ENCODE measurements around the gene ANP32E. TPM values are rescaled to one million over a fixed set of nuclear protein-coding genes. Genes with fewer than 3 reads are reported as not detected.

Gene ANP32E
- total and polyA plus RNA-seq, 9 of the 15 experiments (the other 6 are each of a cell fraction or from before 2014, with no cell fraction given) = 60.4 to 197 (median 104) TPM

DNA sequence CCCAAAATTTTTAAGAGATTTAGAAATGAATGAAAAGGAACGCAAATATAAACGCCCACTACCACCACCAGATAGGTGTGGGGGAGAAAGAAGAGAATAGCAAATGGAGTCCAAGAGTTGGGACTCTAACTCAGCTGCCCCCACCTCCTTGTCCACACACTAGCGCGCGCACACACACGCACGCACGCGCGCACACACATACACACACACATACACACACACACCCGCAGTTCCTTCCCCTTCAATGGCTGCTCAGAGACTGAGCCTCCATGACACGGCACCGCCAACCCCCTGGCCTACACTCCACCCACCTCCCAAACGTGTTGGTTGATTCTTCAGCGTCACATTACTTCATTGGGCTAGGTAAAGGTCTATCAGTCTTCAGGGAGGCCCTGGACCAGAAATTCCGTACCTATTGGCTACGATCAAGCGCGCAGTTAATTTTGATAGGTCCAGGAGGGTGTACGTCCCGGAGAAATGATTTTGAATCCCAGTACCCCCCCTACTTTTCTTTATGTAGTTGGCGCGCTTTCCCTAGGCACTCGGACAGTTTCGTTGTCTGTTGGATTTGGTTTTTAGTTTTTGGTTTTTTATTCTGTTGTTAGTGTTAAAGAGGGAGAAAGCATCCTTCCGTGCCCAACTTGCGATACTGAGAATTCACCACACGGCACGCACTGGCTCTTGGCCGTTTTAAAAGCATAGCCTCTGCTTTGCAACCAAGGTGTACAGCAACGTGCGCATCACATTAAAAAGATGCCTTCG lies at the start of gene ANP32E (continued):
- TF ChIP-seq, protein P1, sequence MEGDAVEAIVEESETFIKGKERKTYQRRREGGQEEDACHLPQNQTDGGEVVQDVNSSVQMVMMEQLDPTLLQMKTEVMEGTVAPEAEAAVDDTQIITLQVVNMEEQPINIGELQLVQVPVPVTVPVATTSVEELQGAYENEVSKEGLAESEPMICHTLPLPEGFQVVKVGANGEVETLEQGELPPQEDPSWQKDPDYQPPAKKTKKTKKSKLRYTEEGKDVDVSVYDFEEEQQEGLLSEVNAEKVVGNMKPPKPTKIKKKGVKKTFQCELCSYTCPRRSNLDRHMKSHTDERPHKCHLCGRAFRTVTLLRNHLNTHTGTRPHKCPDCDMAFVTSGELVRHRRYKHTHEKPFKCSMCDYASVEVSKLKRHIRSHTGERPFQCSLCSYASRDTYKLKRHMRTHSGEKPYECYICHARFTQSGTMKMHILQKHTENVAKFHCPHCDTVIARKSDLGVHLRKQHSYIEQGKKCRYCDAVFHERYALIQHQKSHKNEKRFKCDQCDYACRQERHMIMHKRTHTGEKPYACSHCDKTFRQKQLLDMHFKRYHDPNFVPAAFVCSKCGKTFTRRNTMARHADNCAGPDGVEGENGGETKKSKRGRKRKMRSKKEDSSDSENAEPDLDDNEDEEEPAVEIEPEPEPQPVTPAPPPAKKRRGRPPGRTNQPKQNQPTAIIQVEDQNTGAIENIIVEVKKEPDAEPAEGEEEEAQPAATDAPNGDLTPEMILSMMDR (IDR thresholded peaks at IDR 0.05 in 2 of 3, conservative IDR thresholded peaks at IDR 0.05 in 1 of 3; ENCODE audit: insufficient read depth in 2 of 3, low read depth in 1 of 3, low read length in 3 of 3) = no peak; a peak in 1 of 6 replicates
- TF ChIP-seq HNRNPH1 (optimal IDR thresholded peaks at IDR 0.05; ENCODE audit: low read depth, low read length) (no peak), SNIP1 (IDR thresholded peaks at IDR 0.05; ENCODE audit: low read depth) (no peak), RHOXF2B (CRISPR knock-in tag; conservative IDR thresholded peaks at IDR 0.05) (no peak; the same call in 1 of the 2 replicates), PURB (CRISPR knock-in tag; IDR thresholded peaks at IDR 0.05; ENCODE audit: low read depth) (no peak), SMAD3 (CRISPR knock-in tag; conservative IDR thresholded peaks at IDR 0.05) (no peak), ZBTB7A (IDR thresholded peaks at IDR 0.05; ENCODE audit: borderline replicate concordance, control insufficient read depth, low read depth, low read length) (no peak), JUNB (CRISPR knock-in tag; conservative IDR thresholded peaks at IDR 0.05) (no peak), BRD4 (IDR thresholded peaks at IDR 0.05) (peak; percentile 97), MTF1 (CRISPR knock-in tag; IDR thresholded peaks at IDR 0.05; ENCODE audit: borderline replicate concordance) (no peak)
- TF ChIP-seq, protein P2, sequence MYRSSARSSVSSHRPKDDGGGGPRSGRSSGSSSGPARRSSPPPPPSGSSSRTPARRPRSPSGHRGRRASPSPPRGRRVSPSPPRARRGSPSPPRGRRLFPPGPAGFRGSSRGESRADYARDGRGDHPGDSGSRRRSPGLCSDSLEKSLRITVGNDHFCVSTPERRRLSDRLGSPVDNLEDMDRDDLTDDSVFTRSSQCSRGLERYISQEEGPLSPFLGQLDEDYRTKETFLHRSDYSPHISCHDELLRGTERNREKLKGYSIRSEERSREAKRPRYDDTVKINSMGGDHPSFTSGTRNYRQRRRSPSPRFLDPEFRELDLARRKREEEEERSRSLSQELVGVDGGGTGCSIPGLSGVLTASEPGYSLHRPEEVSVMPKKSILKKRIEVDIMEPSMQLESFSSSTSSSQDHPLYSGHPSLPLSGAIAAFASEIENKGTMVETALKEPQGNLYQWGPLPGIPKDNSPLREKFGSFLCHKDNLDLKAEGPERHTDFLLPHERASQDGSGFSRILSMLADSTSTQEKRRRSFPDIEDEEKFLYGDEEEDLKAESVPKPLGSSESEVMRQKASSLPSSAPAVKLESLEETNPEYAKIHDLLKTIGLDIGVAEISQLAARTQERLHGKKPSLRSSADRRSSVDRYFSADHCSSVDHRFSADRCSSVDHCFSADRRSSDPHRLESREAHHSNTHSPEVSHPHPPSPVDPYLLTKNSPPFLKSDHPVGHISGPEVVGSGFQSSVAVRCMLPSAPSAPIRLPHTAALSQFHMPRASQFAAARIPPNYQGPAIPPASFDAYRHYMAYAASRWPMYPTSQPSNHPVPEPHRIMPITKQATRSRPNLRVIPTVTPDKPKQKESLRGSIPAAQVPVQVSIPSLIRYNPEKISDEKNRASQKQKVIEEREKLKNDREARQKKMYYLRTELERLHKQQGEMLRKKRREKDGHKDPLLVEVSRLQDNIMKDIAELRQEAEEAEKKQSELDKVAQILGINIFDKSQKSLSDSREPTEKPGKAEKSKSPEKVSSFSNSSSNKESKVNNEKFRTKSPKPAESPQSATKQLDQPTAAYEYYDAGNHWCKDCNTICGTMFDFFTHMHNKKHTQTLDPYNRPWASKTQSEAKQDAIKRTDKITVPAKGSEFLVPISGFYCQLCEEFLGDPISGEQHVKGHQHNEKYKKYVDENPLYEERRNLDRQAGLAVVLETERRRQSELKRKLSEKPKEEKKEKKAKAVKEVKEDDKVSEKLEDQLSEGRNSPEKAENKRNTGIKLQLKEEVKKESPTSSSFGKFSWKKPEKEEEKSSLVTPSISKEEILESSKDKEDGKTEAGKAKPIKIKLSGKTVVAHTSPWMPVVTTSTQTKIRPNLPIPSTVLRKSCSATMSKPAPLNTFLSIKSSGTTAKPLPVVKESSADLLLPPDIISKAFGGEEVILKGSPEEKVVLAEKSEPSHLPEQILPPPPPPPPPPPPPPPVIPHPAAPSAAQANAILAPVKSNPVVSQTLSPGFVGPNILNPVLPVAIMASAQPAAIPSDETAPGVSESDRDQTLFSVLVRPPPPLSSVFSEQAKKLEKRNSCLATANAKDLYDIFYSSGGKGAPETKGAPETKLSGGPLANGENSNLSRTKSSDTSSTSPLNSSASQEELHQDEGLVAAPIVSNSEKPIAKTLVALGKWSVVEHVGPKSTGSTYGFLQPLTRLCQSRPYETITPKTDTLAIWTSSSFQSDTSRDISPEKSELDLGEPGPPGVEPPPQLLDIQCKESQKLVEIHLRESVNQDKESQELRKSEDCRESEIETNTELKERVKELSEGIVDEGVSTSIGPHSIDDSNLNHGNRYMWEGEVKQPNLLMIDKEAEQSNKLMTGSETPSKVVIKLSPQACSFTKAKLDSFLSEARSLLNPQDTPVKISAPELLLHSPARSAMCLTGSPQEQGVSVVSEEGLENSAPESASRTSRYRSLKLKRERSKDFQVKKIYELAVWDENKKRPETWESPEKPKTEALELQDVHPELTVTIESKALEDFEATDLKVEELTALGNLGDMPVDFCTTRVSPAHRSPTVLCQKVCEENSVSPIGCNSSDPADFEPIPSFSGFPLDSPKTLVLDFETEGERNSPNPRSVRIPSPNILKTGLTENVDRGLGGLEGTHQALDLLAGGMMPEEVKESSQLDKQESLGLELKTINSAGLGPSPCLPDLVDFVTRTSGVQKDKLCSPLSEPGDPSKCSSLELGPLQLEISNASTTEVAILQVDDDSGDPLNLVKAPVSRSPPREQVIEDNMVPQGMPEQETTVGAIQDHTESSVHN (IDR thresholded peaks at IDR 0.05; ENCODE audit: borderline replicate concordance in 1 of 2, low read depth in 1 of 2) = no peak
- TF ChIP-seq, protein P3, sequence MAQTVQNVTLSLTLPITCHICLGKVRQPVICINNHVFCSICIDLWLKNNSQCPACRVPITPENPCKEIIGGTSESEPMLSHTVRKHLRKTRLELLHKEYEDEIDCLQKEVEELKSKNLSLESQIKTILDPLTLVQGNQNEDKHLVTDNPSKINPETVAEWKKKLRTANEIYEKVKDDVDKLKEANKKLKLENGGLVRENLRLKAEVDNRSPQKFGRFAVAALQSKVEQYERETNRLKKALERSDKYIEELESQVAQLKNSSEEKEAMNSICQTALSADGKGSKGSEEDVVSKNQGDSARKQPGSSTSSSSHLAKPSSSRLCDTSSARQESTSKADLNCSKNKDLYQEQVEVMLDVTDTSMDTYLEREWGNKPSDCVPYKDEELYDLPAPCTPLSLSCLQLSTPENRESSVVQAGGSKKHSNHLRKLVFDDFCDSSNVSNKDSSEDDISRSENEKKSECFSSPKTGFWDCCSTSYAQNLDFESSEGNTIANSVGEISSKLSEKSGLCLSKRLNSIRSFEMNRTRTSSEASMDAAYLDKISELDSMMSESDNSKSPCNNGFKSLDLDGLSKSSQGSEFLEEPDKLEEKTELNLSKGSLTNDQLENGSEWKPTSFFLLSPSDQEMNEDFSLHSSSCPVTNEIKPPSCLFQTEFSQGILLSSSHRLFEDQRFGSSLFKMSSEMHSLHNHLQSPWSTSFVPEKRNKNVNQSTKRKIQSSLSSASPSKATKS (CRISPR knock-in tag; IDR thresholded peaks at IDR 0.05) = no peak
- TF ChIP-seq, protein P4, sequence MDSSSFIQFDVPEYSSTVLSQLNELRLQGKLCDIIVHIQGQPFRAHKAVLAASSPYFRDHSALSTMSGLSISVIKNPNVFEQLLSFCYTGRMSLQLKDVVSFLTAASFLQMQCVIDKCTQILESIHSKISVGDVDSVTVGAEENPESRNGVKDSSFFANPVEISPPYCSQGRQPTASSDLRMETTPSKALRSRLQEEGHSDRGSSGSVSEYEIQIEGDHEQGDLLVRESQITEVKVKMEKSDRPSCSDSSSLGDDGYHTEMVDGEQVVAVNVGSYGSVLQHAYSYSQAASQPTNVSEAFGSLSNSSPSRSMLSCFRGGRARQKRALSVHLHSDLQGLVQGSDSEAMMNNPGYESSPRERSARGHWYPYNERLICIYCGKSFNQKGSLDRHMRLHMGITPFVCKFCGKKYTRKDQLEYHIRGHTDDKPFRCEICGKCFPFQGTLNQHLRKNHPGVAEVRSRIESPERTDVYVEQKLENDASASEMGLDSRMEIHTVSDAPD (CRISPR knock-in tag; IDR thresholded peaks at IDR 0.05) = no peak

Data from K562 (cell line).